Pancreas (tissue), 10 donors: ENCODE measurements around the gene CACNA1H. TPM values are rescaled to one million over a fixed set of nuclear protein-coding genes. Genes with fewer than 3 reads are reported as not detected.
A peak's percentile ranks its signal among the peaks of the same experiment; 100 is the strongest.

ENCODE experiments used
- ATAC-seq, 4 donors: fragments of 200-7000 bp; cut with Tn5 transposase; one replicate each; pipeline versions ENCODE4 v1.8.0 to v1.9.1; 2020; ENCODE audit warnings: mild to moderate bottlenecking in 4 of 4, moderate library complexity in 4 of 4
- DNase-seq, 6 donors: peaks; one replicate each; pipeline ENCODE4 v3.0.0-alpha.2; 2020
- FAIRE-seq: peaks from 2 replicates; lab custom pipeline; 2012; peaks lifted over from hg19 to GRCh38; lab: Jason Lieb, UNC
- H3K27ac ChIP-seq, 4 donors: fragments of 200-600 bp; sonication (generic); 1 replicate in 3 of 4; 2 replicates in 1 of 4; pipeline versions ENCODE4 v1.5.0 to v1.8.0; 2020
- H3K27me3 ChIP-seq, 4 donors: fragments of 200-600 bp; one replicate each; pipeline ENCODE4 v1.8.0; 2021
- H3K36me3 ChIP-seq, 3 donors: fragments of 200-600 bp; sonication (generic) in 1 of 3; one replicate each; pipeline versions ENCODE4 v1.5.0 to v1.8.0; 2020 to 2021
- H3K4me1 ChIP-seq, 3 donors: fragments of 200-600 bp; one replicate each; pipeline ENCODE4 v1.8.0; 2021
- H3K4me3 ChIP-seq, 4 donors: fragments of 200-600 bp; sonication (generic) in 2 of 4; one replicate each; pipeline versions ENCODE4 v1.5.0 to v1.8.0; 2020 to 2021
- H3K9me3 ChIP-seq, 4 donors: fragments of 200-600 bp; one replicate each; pipeline ENCODE4 v1.8.0; 2021
- CTCF ChIP-seq, 4 donors: fragments of 200-600 bp; sonication (generic) in 3 of 4; IDR thresholded peaks; one replicate each; pipeline versions ENCODE4 v1.5.0 to v1.8.0; 2021; ENCODE audit warnings: antibody characterized with exemption in 4 of 4
- WGBS, 2 donors: extraction: QIAGEN DNeasy Blood & Tissue Kit; methylation state at CpG; one replicate each; pipeline ENCODE4 v1.1.7; 2013; 5-methylcytosine and 5-hydroxymethylcytosine counted together
- intact Hi-C, 3 donors: fragments of 100-400 bp; cut with DNase I; formaldehyde crosslinking; loops; one replicate each; pipeline versions ENCODE4 v1.11.1 to v1.14.2; 2022
- polyA plus RNA-seq, 2 donors: library from polyadenylated mRNA; stranded (reverse); fragments of 200-250 nt; gene quantifications; one replicate each; pipeline ENCODE4 v1.2.3, GENCODE V29; 2013
- total RNA-seq, 6 donors: library from RNA; stranded (reverse); fragmentation: NEBNext Ultra II Directional in 4 of 6; extraction: Animal tissue kit (Norgen Biotek cat#: 25700) in 4 of 6; gene quantifications; one replicate each; pipeline versions ENCODE4 v1.2.1 to v1.2.4, GENCODE V29; 2021 to 2023
- donor health status: healthy with polysubstance abuse.
- donor health status: DM: no; HTN: no; CAD: no; lungs with moderate emphysema.
- donor health status: DM: no; HTN: no; CAD: no.
- donor health status: control.
- donor health status: control.
- donor health status: Bipolar disorder and iron deficiency.
- donor health status: DM: yes; HTN: yes; CAD: no.
- donor health status: DM: no; HTN: no; CAD: no.
- donor health status: DM: no; HTN: no; CAD: no.
- donor health status: DM: yes; HTN: yes; CAD: no.

CACNA1H gene
- total and polyA plus RNA-seq, 8 donors = 2.5 to 20.5 (median 4.9) TPM

GRCh38 chr16:1107141-1107540 lies 45.8 kb upstream of the CACNA1H start:
- H3K27ac ChIP-seq = no peak overlapping the region
- intact Hi-C loops = loop anchor here in 1 of 3 donors (2.0 kb wide), 1 partner anchor 90 kb away; no protein-coding TSS in a partner anchor
- DNase-seq (no peak), ATAC-seq (no peak), FAIRE-seq (no peak)
- no peaks in the 10 kb centered on the region for H3K36me3 ChIP-seq
- no peaks in the 10 kb centered on the region for H3K9me3 ChIP-seq
- TF ChIP-seq CTCF (IDR thresholded peaks at IDR 0.05) = no peak
- no peaks in the 10 kb centered on the region for H3K4me1 ChIP-seq
- peaks cover 0 to 19% (median 0%) of the 10 kb centered on the region in 4 donors for H3K27me3 ChIP-seq
- 36 to 53% methylated on average over 20 to 22 of the region's 22 CpGs for WGBS, 2 donors
- no peak overlapping the region for H3K4me3 ChIP-seq

- no peaks in the 10 kb centered on the region for H3K4me1 ChIP-seq
- H3K27ac ChIP-seq = no peak overlapping the region
- H3K27me3 ChIP-seq = peaks cover 0 to 19% (median 0%) of the 10 kb centered on the region in 4 donors
- FAIRE-seq (no peak), DNase-seq (no peak), ATAC-seq (no peak)
- H3K36me3 ChIP-seq = no peaks in the 10 kb centered on the region
- intact Hi-C loops = loop anchor here in 1 of 3 donors (2.0 kb wide), 1 partner anchor 89 kb away; no protein-coding TSS in a partner anchor
- WGBS, 2 donors = 55 to 60% methylated on average over 12 of the region's 12 CpGs
- TF ChIP-seq CTCF (IDR thresholded peaks at IDR 0.05) = no peak
- H3K9me3 ChIP-seq = no peaks in the 10 kb centered on the region
- H3K4me3 ChIP-seq = no peak overlapping the region
Observed at GRCh38 chr16:1107731-1108130, 45.2 kb upstream of the CACNA1H start.

DNA sequence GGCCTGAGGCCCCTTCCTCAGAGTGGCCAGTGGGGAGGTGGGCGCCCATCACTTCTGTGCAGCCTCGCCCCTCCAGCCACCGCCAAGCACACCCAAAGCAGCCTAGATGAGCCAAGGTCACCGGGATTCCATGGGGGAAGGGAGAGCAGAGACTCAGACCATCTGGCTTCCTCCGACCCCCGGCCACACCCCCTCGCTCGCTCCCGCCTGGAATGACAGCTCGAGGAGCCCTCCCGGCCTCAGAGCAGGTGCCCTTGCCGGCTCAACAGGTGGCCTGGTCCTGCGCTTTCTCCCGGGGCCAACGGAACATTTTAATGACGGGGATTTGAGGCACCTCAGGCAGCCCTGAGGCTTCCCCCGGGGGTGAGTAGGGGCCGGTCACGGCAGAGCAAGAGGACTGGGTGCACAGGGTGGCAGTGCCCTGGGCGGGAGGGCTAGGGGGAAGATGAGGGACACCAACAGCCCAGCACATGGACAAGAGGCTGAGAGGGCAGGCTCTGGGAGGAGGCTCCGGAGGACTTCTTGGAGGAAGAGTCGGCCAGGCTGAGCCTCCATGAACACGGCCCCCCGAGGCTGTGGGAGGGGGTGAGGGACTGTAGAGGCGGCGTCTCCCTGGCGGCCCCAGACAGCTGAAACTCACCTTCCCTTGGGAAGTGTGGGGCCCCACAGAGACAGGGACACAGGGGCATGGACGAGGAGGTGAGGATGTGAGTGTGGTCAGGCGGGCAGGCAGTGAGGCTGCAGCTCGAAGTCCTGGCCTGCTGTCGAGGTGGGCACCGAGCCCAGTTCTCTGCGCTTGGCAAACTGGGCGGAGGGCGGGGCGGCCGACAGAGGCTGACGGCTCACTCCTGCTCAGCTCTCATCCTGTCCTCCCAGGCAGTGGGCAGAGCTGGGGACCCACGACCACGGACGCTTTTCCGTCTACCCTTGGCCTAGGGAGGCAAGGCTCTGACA lies 44.3 kb upstream of the CACNA1H start:
- no peak overlapping the region for H3K27ac ChIP-seq
- DNase-seq (peak; percentile 70 to 95 (median 86)), FAIRE-seq (no peak), ATAC-seq (peak; percentile 66 to 82 (median 80))
- 14 to 17% methylated on average over 38 to 42 of the region's 42 CpGs for WGBS, 2 donors
- intact Hi-C loops = no loop called here
- H3K36me3 ChIP-seq = no peaks in the 10 kb centered on the region
- no peaks in the 10 kb centered on the region for H3K9me3 ChIP-seq
- no peak for TF ChIP-seq CTCF (IDR thresholded peaks at IDR 0.05)
- H3K4me1 ChIP-seq = no peaks in the 10 kb centered on the region
- H3K27me3 ChIP-seq = peaks cover 0 to 13% (median 0%) of the 10 kb centered on the region in 4 donors
- no peak overlapping the region for H3K4me3 ChIP-seq

DNA sequence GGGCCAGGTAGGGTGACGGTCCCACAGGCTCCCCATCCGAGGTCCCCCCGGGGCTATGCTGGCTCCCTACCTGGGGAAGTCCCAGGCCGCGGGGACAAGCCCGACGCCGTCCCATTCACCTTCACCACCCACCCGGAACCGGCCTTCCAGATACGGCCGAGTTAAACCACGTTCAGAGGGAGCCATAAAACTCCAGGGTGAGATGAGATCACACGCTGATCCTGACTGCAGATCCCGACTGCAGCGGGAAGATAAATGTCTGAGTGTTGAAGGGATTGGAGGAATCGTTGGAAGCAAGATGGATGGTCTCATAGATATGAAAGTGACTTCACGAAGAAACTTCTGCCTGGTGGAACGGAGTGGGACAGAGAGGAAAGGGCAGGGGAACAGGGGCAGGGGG lies 43.3 kb upstream of the CACNA1H start:
- H3K27me3 ChIP-seq = peaks cover 0 to 11% (median 0%) of the 10 kb centered on the region in 4 donors
- WGBS, 2 donors = 69 to 79% methylated on average over 19 of the region's 19 CpGs

More for the DNA sequence above, 43.3 kb upstream of the CACNA1H start:
- no peak for ATAC-seq
- no peak overlapping the region for H3K4me3 ChIP-seq
- TF ChIP-seq CTCF (IDR thresholded peaks at IDR 0.05) = no peak
- H3K4me1 ChIP-seq = no peaks in the 10 kb centered on the region
- no peak for FAIRE-seq
- no peak for DNase-seq
- no peak overlapping the region for H3K27ac ChIP-seq
- H3K9me3 ChIP-seq = no peaks in the 10 kb centered on the region
- no peaks in the 10 kb centered on the region for H3K36me3 ChIP-seq
- intact Hi-C loops = no loop called here
